ENCODE measurements around the gene GBF1. TPM values are rescaled to one million over a fixed set of nuclear protein-coding genes. Genes with fewer than 3 reads are reported as not detected.
"Not testable (repeated sequence)": the region's sequence is repeated elsewhere in the genome, so short reads cannot be mapped to it uniquely, and the experiment has no call there.

Gene GBF1
- polyA plus RNA-seq, 3 donors, result 4.2 to 17.4 (median 11.9) TPM

- Mint-ChIP-seq H3K27ac (no peak overlapping the region), H3K4me3 (no peak overlapping the region), H3K36me3 (no peaks in the 10 kb centered on the region), H3K27me3 (ENCODE audit: low read depth in 3 of 3) (peaks cover 0 to 2% (median 1%) of the 10 kb centered on the region in 3 donors), H3K4me1 (peaks cover 11% of the 10 kb centered on the region), H3K9me3 (peaks cover 0 to 3% (median 0%) of the 10 kb centered on the region in 7 donors)
- Histone ChIP-seq H3K27me3 (ENCODE audit: control insufficient read depth in 2 of 2, insufficient read depth in 2 of 2, low read length in 2 of 2) (no peaks in the 10 kb centered on the region), H3K4me2 (replicated peaks; ENCODE audit: extremely low read depth, low read length, poor library complexity, severe bottlenecking) (no peak overlapping the region), H3K4me3 (replicated peaks in 1 of 3; ENCODE audit: low read depth in 2 of 3, low read length in 3 of 3) (no peak overlapping the region), H3K27ac (ENCODE audit: low read depth in 1 of 2, low read length in 2 of 2) (no peak overlapping the region), H3K4me1 (ENCODE audit: control insufficient read depth in 1 of 2, insufficient read depth in 2 of 2, low read length in 2 of 2) (peaks cover 4 to 10% of the 10 kb centered on the region in 2 donors), H4K20me1 (ENCODE audit: insufficient read depth, low read length) (no peaks in the 10 kb centered on the region), H3K36me3 (replicated peaks in 1 of 2; ENCODE audit: control insufficient read depth in 1 of 2, insufficient read depth in 2 of 2, low read length in 2 of 2) (no peaks in the 10 kb centered on the region), H3K79me2 (ENCODE audit: insufficient read depth, low read length) (no peaks in the 10 kb centered on the region), H3K9ac (ENCODE audit: insufficient read depth, low read length, poor library complexity, severe bottlenecking) (no peak overlapping the region), H3K9me3 (replicated peaks in 1 of 2; ENCODE audit: control insufficient read depth in 1 of 2, insufficient read depth in 1 of 2, low read length in 2 of 2) (no peaks in the 10 kb centered on the region), H2AFZ (ENCODE audit: insufficient read depth, low read depth, low read length, poor library complexity, severe bottlenecking) (no peak overlapping the region)
- intact Hi-C loops (cut with micrococcal nuclease), result no loop called here
- DNase-seq, result no peak
- no peak for TF ChIP-seq CTCF (IDR thresholded peaks at IDR 0.05)
- WGBS (ENCODE audit: insufficient coverage), result no CpG with 5 or more reads among the region's 3 CpGs
Measured at GRCh38 chr10:102211615-102212299, 33.6 kb upstream of the GBF1 start.

- H3K4me3 ChIP-seq (replicated peaks in 1 of 3; ENCODE audit: low read depth in 2 of 3, low read length in 3 of 3); H3K36me3 Mint-ChIP-seq; H2AFZ ChIP-seq (ENCODE audit: insufficient read depth, low read depth, low read length, poor library complexity, severe bottlenecking); H3K27me3 ChIP-seq (ENCODE audit: control insufficient read depth in 2 of 2, insufficient read depth in 2 of 2, low read length in 2 of 2); H3K4me3 Mint-ChIP-seq; H3K9me3 Mint-ChIP-seq; H3K27me3 Mint-ChIP-seq (ENCODE audit: low read depth in 3 of 3); intact Hi-C loops (cut with micrococcal nuclease); H3K27ac Mint-ChIP-seq; H3K9ac ChIP-seq (ENCODE audit: insufficient read depth, low read length, poor library complexity, severe bottlenecking); H3K36me3 ChIP-seq (replicated peaks in 1 of 2; ENCODE audit: control insufficient read depth in 1 of 2, insufficient read depth in 2 of 2, low read length in 2 of 2); H3K9me3 ChIP-seq (replicated peaks in 1 of 2; ENCODE audit: control insufficient read depth in 1 of 2, insufficient read depth in 1 of 2, low read length in 2 of 2); H3K4me1 ChIP-seq (ENCODE audit: control insufficient read depth in 1 of 2, insufficient read depth in 2 of 2, low read length in 2 of 2); H3K27ac ChIP-seq (ENCODE audit: low read depth in 1 of 2, low read length in 2 of 2); H3K79me2 ChIP-seq (ENCODE audit: insufficient read depth, low read length); H4K20me1 ChIP-seq (ENCODE audit: insufficient read depth, low read length); H3K4me2 ChIP-seq (replicated peaks; ENCODE audit: extremely low read depth, low read length, poor library complexity, severe bottlenecking): not testable (repeated sequence)
- no CpG with 5 or more reads among the region's 4 CpGs for WGBS (ENCODE audit: insufficient coverage)
- peaks cover 11% of the 10 kb centered on the region for H3K4me1 Mint-ChIP-seq
- DNase-seq, result peak; percentile 25 to 39 (median 34)
Measured at GRCh38 chr10:102213599-102213998, 31.7 kb upstream of the GBF1 start.

All from CD14-positive monocyte (primary cell).